SJSA1 (cell line): ENCODE measurements around the gene DICER1. TPM values are rescaled to one million over a fixed set of nuclear protein-coding genes. Genes with fewer than 3 reads are reported as not detected.

ENCODE experiments used
- DNase-seq, 2 experiments: peaks; one replicate each; pipeline ENCODE4 v3.0.0-alpha.2; 2015 to 2020; ENCODE audit warnings: low spot score in 2 of 2, low read depth in 1 of 2
- H3K27ac ChIP-seq: fragments of 250-450 bp; sonication (Bioruptor Pico); 2 replicates; pipeline ENCODE4 v1.5.1; 2020; ENCODE audit warnings: mild to moderate bottlenecking, moderate library complexity
- H3K27me3 ChIP-seq: fragments of 250-450 bp; sonication (Bioruptor Pico); replicated peaks from 2 replicates; pipeline ENCODE4 v1.5.1; 2020; ENCODE audit warnings: mild to moderate bottlenecking, moderate library complexity
- H3K36me3 ChIP-seq: fragments of 250-450 bp; sonication (Bioruptor Pico); 2 replicates; pipeline ENCODE4 v1.5.1; 2020; ENCODE audit warnings: mild to moderate bottlenecking
- H3K4me1 ChIP-seq: fragments of 250-450 bp; sonication (Bioruptor Pico); replicated peaks from 2 replicates; pipeline ENCODE4 v1.6.1; 2021; ENCODE audit warnings: mild to moderate bottlenecking
- H3K4me3 ChIP-seq: fragments of 250-450 bp; sonication (Bioruptor Pico); 2 replicates; pipeline ENCODE4 v1.5.1; 2020; ENCODE audit warnings: mild to moderate bottlenecking
- H3K9me3 ChIP-seq: fragments of 250-450 bp; sonication (Bioruptor Pico); replicated peaks from 2 replicates; pipeline ENCODE4 v1.5.1; 2020; ENCODE audit warnings: mild to moderate bottlenecking
- total RNA-seq: library from RNA; depleted of rRNA; stranded (reverse); fragments of >200 nt; shearing (Covaris generic); gene quantifications from 2 replicates; pipeline ENCODE4 v1.2.3, GENCODE V29; 2014; rRNA removed

DICER1 gene
- total RNA-seq, 1 experiment from 2014 or later, result 28.6 TPM

GRCh38 chr14:95044463-95045105 lies 112.7 kb downstream of the DICER1 start:
- no peaks in the 10 kb centered on the region for H3K36me3 ChIP-seq
- no peak overlapping the region for H3K4me3 ChIP-seq
- peak in 1 of 2 experiments; percentile 21 for DNase-seq
- no peaks in the 10 kb centered on the region for H3K27me3 ChIP-seq
- H3K4me1 ChIP-seq, result peaks cover 23% of the 10 kb centered on the region
- no peaks in the 10 kb centered on the region for H3K9me3 ChIP-seq
- H3K27ac ChIP-seq, result no peak overlapping the region

GRCh38 chr14:95043732-95044462 lies 113.4 kb downstream of the DICER1 start:
- H3K36me3 ChIP-seq, result no peaks in the 10 kb centered on the region
- no peak overlapping the region for H3K4me3 ChIP-seq
- peak in 1 of 2 experiments; percentile 13 for DNase-seq
- H3K9me3 ChIP-seq, result no peaks in the 10 kb centered on the region
- no peak overlapping the region for H3K27ac ChIP-seq
- H3K4me1 ChIP-seq, result peaks cover 23% of the 10 kb centered on the region
- no peaks in the 10 kb centered on the region for H3K27me3 ChIP-seq

- no peaks in the 10 kb centered on the region for H3K27me3 ChIP-seq
- peaks cover 23% of the 10 kb centered on the region for H3K4me1 ChIP-seq
- no peak overlapping the region for H3K4me3 ChIP-seq
- no peak overlapping the region for H3K27ac ChIP-seq
- DNase-seq, result peak in 1 of 2 experiments; percentile 22
- no peaks in the 10 kb centered on the region for H3K9me3 ChIP-seq
- no peaks in the 10 kb centered on the region for H3K36me3 ChIP-seq
These were observed 114.0 kb downstream of the DICER1 start for GRCh38 chr14:95043314-95043713.

DNA sequence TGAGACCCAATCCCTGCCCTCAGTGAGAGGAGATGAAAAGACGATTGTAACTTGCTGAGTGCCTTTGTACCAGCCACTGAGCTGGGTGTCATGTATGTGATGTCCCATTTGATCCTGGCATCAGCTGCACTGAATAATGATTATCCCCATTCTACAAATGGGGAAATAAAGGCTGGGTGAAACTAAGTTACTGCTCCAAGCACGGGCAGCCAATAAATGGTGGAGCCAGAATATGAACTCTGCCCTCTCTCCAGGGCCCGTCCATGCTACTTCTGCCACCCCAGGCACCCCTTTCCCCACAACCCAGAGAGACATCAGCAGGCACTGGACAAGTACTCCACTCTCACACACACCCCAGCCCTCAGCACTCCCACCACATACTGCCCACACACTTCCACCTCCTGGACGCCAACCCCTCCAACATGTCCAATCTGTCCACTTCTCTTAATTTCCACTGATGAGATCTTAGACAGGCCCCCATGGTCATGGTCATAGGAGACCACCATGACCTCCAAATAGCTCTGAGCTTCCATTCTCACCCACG lies 115.8 kb downstream of the DICER1 start:
- Histone ChIP-seq H3K27ac (no peak overlapping the region), H3K36me3 (no peaks in the 10 kb centered on the region), H3K4me1 (peaks cover 14% of the 10 kb centered on the region), H3K4me3 (no peak overlapping the region), H3K27me3 (no peaks in the 10 kb centered on the region), H3K9me3 (no peaks in the 10 kb centered on the region)
- peak in 1 of 2 experiments; percentile 19 for DNase-seq

DNA sequence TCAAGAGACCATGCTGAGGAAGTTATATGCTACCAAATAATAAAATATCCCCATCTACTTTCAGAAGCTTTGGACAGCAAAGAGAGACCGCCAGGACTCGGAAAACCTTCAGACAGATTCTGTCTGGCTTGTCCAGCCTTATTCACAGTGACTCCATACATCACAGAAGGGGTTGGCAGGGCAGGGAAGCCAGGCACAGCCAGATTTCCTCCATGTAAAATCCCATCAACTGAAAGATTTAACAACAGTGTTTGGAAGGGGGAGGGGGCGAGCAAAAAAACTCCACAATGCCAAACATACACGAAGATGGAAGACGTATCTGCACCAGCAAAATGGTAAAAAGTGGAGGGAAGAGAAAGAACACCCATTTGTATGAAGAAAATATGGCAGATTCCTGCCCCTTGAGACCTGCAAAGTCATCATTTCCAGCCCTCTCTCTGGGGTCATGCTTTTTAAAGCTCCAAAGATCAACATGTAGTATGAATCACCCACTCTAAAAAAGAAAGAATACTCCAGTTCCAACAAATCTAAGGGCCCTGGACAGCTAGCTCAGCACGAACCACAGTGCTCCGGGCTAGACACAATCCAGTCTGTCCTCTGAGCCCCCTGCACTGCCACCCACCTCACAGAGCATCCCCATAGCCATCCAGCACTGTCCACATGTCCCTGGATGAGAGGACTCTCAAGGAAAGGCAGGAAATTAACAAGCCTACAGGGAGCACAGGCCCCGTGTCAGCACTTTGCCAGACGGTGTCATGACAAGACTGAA lies 116.4 kb downstream of the DICER1 start:
- peak overlapping the region; percentile 37 for H3K27ac ChIP-seq
- H3K27me3 ChIP-seq, result no peaks in the 10 kb centered on the region
- peaks cover 13% of the 10 kb centered on the region for H3K4me1 ChIP-seq
- H3K9me3 ChIP-seq, result no peaks in the 10 kb centered on the region
- no peaks in the 10 kb centered on the region for H3K36me3 ChIP-seq
- H3K4me3 ChIP-seq, result no peak overlapping the region
- peak; percentile 44 to 57 for DNase-seq

GRCh38 chr14:95039993-95040348 lies 117.4 kb downstream of the DICER1 start:
- peak in 1 of 2 experiments; percentile 21 for DNase-seq
- Histone ChIP-seq H3K9me3 (no peaks in the 10 kb centered on the region), H3K27me3 (no peaks in the 10 kb centered on the region), H3K36me3 (no peaks in the 10 kb centered on the region), H3K4me3 (no peak overlapping the region), H3K27ac (no peak overlapping the region), H3K4me1 (peaks cover 13% of the 10 kb centered on the region)

DNA sequence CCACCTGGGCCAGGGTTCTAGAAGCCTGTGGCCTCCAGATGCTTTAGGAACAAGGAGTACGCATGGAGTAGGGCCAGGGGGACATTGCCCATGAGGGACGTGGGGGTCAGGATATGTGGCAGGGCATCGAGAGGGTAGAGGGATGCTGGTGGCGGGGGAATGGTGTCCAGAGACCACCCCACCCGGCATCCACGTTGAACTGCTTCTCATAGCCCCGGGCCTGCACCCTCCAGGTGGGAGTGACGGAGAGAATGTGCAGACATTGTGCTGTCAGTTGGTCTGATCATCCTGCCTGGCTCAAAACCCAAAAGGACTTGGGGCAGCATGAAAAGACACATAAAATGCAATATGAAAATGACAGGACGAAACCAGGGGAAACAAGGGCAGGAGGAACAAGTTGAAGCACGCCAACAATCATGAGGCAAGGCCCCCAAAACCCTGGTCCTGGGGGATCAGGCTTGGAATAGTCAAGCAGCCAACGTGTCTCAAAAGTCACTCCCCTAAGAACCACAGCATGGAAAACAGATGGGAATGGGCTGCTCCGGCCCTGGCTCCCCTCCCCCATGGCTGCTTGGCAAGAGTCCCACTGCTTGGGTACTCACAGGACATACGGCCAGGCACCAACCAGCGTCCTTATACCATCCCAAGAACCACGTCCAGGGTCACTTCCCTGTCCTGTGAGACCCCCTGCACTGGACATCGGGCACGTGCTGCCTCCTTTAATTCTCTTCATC lies 117.9 kb downstream of the DICER1 start:
- DNase-seq, result peak in 1 of 2 experiments; percentile 26
- Histone ChIP-seq H3K4me1 (peaks cover 13% of the 10 kb centered on the region), H3K27ac (no peak overlapping the region), H3K4me3 (no peak overlapping the region), H3K36me3 (no peaks in the 10 kb centered on the region), H3K27me3 (no peaks in the 10 kb centered on the region), H3K9me3 (no peaks in the 10 kb centered on the region)

DNA sequence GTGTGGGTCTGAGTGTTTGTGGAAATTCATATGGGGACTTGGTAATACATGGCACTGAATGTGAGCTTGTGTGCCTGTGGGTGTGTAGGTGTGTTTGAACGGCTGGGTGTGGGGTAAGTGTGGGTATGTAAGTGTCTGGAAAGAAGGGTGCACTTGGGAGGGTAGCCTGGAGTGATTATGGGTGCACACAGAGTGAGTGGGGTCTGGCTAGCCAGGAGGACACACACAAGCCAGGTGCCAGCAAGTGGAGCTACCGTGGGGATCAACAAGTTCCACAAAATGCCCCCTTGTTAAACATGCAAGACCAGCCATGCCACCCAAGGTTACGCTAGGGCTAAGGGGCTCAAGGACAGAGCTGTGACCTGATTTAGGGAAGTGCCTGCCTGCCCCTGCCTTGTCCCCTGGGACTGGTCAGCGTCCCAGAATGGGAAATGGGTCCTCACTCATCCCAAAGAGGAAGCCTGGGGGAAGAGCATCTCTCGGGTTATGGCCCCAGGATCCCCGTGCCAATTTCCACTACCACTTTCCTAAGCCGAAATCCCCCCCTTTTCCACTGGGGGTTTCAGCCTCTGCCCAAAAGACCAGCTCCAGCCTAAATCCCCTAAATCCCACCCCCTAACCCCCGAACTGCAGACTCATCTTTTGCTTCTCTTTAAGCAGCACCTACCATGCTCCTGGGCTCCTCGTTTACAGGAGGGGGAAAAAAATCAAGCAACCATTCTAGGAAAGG lies 118.6 kb downstream of the DICER1 start:
- no peak overlapping the region for H3K4me3 ChIP-seq
- DNase-seq, result peak in 1 of 2 experiments; percentile 24
- H3K4me1 ChIP-seq, result peaks cover 13% of the 10 kb centered on the region
- no peaks in the 10 kb centered on the region for H3K27me3 ChIP-seq
- no peaks in the 10 kb centered on the region for H3K9me3 ChIP-seq
- H3K27ac ChIP-seq, result no peak overlapping the region
- H3K36me3 ChIP-seq, result no peaks in the 10 kb centered on the region

DNA sequence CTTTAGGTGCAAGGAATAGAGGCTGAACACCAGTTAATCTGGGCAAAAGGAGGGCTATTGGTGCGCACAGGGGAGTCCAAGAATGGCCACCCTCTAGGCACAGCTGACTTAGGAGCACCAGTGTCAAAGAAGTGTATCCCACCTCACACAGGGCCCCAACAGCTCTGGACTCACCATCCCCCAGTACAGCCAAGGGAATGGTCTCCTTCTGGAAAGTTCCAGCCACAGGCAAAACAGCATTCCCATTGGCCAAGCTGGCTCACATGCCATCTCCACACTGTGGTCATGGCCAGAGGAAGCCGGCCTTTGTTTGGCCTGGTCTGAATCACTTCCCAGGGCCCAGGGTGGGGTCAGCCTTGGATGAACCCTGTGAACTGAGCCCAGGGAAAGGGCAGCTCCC lies 120.1 kb downstream of the DICER1 start:
- Histone ChIP-seq H3K4me3 (no peak overlapping the region), H3K36me3 (no peaks in the 10 kb centered on the region), H3K27ac (no peak overlapping the region), H3K4me1 (peaks cover 13% of the 10 kb centered on the region), H3K27me3 (no peaks in the 10 kb centered on the region), H3K9me3 (no peaks in the 10 kb centered on the region)
- peak in 1 of 2 experiments; percentile 18 for DNase-seq

Other genes starting within 250 kb of the DICER1 start
- 4.1 and 4.7 TPM in 2 replicates for gene CLMN, start 162.4 kb upstream of the DICER1 start, total RNA-seq